HG03575 (cell line): Measurements from ENCODE around the gene VPREB3.
"Not testable (repeated sequence)": the region's sequence is repeated elsewhere in the genome, so short reads cannot be mapped to it uniquely, and the experiment has no call there.

Experiments
- ATAC-seq: cut with Tn5 transposase; IDR thresholded peaks from one replicate; pipeline ENCODE4 v1.9.1; 2021; ENCODE audit not compliant: unreplicated experiment, insufficient number of reproducible peaks, low FRiP score; ENCODE audit errors: extremely low read depth

The VPREB3 gene

DNA sequence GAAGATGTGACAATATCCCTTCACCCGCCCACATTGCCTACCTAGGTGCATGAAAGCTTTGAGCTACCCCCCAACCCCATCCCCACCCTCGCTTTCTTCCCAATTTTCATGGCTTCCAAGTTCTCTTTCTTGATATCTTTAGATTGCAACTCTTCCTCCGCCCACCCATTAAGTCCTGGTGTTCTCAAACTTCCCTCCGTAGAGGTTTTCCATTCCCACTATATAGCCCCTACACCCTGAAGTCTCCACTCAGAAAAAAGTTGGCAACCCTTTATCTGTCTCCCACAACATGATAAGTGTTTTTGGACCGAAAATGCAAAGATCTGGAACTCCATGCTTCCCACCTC, 3.9 kb downstream of the VPREB3 start:
- no peak for ATAC-seq

DNA sequence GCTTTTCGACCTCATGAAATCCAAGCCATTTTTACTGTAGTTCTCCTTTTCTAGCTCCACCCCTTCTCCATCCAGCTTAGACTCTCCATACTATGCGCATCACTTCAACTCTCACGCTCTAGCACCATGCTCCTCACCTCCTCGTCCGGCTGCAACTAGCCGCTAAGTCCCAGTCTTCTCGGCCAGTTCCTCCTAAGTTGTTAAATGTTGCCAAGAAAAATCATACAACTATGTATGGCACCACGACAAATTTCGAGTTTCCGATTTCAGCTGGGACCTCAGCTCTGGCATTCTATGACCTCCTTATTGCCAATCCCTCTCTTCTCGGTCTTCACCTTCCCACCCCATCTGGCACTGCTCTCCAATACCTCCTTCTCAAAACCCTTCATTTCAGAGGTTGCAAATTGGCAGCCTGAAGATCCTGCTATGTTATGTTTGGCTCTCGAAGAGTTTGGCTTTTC, 4.4 kb downstream of the VPREB3 start:
- ATAC-seq, result no peak

DNA sequence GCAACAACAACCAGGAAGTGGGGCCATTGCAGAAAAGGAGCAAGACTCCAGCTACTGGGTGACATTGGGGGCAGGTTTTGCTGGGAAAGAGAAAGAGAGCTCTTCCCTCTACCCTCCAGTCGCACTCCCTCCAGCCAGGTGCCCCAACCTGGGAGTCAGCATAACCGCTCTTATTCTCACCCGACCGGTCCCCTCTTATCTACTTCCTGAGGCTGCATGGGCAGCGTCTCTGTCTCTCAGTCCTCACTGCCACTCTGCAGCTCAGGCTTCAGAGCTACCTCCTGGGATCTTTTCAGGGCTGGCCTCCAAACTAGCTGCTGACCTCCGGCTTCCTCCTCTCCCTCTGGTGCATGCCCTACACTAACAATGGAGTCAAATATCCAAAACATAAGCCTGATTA, 8.4 kb downstream of the VPREB3 start:
- ATAC-seq, result no peak

DNA sequence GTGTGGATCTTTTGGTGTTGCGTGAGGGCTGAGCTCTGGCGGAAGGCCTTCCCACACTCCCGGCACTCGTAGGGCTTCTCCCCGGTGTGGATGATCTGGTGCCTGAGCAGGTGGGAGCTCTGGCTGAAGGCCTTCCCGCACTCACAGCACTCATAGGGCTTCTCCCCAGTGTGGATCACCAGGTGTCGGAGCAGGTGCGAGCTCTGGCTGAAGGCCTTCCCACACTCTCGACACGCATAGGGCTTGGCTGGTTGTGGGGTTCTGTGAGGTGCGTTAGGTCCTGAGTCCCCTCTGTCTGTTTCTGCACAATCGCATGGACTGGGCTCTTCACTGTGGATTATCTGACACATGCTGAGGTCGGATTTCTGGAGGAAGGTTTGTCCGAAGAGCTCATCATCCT, 9.7 kb downstream of the VPREB3 start:
- ATAC-seq, result no peak

DNA sequence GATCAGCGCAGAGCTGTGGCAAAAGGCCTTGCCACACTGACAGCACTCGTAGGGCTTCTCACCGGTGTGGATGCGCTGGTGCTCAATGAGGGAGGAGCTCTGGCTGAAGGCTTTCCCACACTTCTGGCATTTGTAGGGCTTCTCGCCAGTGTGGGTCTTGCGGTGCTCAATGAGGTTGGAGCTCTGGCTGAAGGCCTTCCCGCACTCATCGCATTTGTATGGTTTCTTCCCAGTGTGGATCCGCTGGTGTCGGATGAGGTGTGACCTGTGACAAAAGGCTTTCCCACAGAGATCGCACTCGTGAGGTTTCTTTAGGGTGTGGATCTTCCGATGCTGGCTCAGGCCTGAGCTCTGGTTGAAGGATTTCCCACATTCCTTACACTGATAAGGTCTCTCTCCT, 10.2 kb downstream of the VPREB3 start:
- no peak for ATAC-seq

DNA sequence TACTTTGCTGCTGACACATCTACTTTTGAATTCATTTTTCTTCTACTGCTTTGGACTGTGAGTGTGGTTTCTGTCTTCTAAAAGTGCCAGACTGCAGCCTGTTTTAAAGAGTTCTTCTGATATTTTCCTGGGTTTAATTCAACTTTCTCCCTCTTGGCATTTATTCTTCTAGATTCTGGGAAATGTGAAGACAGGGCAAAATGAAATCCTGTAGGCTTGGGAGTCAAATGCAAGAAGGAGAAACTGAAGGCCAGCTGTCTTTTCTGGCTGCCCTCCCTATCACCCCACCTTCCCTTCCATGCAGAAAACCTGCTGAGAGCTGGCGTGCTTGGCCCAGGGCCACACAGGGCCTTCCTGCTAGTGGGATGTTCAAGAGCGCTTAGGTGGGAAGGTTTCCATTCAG, 10.9 kb downstream of the VPREB3 start:
- no peak for ATAC-seq

DNA sequence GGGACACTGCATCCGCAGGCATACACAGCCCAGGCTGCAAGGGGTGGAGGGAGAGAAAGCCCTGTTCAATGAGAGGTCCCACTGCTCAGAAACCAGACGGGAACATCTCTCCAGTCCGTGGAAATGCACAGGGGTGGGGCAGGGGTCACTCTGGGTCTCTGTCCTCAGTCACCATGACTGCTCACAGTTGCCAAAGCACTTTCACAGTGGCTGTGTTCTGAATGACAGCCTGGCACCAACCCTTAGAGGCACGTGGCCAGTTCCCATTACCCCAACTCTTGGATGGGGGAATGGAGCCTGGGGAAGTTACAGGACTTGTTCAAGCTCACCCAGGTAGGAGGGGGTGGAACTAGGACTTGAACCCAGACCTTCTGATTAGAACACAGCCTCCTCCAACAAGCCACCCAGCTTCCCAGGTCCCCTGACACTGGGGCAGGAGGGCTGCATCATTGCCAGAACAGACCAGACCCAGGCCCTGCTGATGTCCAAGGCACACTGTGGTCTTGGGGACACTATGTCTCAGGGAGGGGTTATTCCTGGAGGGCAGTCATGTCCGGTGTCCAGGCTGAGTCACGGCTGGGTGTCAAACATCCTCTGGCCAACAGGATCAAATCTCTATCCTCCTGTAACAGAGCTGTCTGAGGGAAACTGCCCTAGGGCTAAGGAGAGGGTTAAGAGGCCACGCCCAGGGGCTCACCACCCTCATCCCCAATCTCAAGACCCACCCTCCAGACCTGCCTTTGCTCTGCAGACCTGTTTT, 11.5 kb downstream of the VPREB3 start:
- no peak for ATAC-seq

DNA sequence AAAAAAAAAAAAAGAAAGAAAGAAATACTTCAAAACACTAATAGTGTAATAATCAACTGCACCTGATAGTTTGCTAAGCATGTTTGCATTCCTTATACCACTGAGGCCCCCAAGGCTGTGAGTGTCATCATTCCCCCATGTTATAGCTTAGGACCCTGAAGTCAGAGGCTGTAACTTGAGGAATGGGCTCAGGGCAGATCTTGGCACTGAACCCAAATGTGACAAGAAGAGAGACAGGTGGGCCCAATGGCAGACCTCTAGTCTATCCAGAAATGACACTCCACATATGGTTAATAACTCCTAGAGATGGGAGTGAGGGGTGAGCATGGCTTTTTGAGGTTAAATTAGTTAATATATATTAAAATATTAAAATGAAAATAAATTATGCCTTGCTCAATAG, 16.5 kb downstream of the VPREB3 start:
- ATAC-seq, result no peak

DNA sequence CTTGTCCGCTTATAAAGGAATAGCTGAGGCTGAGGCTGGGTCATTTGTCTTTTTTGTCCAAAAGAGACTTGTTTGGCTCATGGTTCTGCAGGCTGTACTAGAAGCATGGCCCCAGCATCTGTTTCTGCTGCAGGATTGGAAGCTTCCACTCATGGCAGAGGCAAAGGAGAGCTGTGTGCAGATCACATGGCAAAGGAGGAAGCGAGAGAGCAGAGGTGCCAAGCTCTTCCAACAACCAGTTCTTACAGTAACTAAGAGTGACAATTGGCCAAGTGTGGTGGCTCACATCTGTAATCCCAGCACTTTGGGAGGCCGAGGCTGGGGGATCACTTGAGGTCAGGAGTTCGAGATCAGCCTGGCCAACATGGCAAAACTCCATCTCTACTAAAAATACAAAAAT, 26.1 kb downstream of the VPREB3 start:
- ATAC-seq, result not testable (repeated sequence)

DNA sequence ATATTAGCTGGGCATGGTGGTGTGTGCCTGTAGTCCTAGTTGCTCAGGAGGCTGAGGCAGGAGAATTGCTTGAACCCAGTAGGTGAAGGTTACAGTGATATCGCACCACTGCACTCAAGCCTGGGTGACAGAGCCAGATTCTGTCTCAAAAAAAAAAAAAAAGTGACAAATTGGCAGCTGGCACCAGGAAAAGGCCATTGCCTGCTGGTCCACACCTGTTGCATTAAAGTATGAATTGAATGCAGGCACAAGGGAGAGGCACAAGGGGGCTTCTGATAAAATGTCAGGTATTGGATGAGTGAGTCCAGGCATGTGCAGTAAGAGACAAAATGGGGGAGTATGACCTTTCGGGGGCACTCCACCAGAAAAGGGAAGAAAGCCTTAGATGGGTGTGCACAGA, 31.5 kb downstream of the VPREB3 start:
- no peak for ATAC-seq

DNA sequence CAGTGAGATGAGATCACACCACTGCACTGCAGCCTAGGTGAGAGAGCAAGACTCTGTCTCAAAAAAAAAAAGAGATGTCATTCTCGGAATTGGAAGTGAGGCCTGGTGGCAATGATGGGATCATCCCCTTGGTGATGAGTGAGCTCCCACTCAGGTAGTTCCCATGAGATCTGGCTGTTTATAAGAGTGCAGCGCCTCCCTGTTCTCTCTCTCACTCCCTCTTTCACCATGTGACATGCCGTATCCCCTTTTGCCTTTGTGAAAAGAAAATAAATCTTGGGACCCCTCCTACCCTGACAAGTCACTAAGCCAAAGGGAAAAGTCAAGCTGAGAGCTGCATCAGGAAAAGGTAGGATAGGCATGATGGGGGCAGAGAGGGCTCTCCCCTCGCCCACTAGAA, 32.1 kb downstream of the VPREB3 start:
- no peak for ATAC-seq

DNA sequence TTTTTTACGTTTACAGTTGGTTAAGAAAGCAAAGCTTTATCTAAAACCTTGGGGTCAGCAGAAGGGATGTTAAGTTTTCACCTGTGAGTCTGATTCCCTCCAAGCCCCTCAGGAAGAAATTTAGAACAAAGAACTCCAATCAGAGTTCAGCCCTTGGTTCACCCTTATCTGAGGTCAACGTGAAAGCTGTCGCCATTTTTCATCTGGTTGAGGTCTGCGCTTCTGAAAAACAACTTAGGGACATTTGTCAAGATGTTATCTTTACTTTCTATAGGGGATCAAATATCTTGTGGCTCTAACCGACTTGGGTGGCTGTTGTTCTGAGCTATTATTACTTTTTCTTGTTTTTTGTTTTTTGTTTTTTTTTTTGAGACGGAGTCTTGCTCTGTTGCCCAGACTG, 33.4 kb downstream of the VPREB3 start:
- no peak for ATAC-seq

DNA sequence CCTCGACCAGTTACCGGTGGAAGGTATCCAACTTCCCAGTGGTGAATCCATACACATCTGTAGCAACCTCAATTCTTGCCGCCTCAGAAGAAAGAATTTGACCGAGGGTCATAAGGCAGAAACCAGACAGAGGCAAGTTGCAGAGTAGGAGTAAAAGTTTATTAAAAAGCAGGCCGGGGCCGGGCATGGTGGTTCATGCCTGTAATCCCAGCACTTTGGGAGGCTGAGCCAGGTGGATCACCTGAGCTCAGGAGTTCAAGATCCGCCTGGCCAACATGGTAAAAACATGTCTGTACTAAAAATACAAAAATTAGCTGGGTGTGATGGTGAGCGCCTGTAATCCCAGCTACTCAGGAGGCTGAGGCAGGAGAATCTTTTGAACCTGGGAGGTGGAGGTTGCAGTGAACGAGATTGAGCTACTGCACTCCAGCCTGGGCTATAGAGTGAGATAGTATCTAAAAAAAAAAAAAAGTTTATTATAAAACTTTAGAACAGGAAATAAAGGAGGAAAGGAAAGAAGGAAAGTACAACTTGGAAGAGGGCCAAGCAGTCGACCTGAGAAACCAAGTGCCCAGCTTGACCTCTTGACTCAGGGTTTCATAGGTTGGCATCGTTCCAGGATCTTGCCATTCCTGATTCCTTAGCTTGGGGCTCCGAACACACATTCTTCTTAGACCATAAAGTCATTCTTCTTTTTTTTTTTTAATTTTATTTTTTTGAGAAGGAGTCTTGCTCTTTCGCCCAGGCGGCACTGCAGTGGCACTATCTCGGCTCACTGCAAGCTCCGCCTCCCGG, 35.7 kb downstream of the VPREB3 start:
- ATAC-seq, result no peak

DNA sequence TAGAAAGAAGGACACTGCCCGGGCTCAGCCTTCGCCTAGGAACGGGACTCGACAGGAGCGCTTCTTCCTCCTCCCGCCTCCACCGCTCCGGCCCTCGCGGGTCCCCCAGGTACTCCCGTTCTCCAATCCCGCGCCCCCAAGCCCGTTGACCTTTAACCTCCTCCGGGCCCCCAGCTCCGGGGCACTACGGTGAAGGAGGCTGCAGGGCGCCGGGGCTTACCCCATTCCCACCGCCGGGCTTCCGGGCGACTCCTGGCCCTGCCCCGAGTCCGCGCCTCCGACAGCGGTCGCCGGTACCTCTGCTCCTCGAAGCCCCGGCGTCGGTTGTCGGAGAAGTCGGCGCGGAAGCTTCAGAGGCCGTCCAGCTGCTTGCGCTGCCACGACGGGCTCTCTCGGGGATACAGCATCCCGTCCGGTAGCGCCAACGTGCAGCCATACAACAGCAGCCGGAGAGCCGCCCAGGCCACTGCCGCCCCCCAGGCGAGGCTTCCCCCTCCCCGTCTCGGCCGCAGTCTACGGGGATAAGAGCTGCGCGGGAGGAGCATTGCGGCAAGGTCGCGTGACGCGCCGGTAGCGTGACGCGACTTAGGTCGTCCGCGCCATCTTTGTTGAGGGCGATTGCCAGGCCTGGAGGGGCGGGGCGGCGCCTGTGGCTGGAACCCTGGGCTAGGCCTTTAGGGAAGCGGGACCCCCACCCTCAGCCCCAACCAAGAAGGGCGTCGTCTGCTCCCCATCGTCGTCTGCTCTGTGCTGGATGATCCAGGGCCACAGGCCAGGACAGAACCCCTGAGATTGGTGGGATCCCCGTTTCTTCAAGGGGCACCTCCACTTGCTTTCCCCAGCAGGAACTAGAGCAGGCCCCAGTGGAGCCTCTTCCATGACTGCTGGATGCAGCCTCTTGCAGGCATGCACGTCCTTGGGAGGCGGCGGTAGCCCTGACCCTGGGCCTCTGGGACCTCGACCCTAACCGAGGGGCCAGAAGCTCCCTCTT, 37.1 kb downstream of the VPREB3 start:
- no peak for ATAC-seq

DNA sequence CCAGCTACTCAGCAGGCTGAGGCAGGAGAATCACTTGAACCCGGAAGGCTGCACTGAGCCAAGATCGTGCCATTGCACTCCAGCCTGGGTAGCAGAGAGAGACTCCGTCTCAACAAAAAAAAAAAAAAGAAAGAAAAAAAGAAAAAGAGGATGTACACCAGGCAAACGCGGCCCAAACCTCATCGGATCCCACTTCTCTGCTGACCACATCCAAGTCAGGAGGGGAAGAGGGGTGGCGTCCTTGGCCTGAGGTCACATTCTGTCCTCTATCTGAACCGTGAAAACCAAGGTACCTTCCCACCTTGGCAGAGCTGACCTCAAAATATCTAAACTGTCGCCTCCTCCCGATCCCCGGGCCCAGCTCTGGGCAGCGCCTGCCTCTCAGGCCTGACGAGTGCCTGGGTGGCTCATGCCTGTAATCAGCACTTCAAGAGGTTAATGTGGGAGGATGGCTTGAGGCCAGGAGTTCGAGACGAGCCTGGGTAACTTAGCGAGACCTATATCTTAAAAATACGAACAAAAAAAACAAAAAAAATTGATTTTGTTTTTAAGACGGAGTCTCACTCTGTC, 38.3 kb downstream of the VPREB3 start:
- ATAC-seq, result no peak

DNA sequence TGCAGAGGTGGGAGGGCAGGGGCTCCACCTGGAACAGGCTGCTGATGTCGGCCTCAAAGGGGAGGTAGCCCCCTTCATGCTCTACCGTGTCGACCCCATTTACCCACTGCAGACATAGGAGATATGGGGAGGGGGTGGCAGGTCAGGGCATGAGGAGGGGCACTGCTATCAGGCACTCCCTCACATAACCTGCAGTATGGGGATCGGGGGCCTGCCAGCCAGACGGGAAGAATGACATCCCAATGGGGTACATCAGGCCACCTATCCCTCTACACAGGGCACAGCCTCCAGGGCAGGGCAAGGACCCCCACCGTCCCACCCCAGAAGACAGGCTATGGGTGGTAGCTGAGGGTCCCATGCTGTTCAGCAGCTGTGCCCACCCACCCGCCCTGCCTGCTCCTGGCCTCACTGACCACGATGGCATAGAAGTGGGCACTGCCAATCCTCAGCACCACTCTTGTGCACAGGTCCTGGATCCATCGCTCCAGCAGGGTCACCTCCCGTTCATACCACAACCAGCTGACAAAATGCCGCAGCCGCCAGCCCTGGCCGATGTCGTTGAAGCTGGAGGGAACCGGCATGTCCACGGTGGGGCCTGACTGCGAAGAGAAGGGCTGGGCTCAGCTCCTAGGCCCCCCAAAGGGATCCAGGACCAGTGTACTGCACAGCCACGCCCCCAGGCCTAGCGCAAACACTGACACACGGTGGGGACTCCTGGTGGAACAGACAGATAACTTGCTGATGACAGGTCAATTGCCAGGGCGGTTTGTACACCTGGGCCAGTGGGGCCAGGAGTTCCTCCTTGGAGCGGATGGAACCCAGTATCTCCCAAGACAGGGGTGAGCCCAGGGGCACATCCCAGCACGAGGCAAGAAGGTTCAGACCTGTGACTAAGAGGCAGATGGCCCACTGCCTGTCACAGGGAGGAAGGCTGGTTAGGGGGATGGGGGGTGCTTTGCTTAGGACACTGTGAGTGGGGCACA, 39.3 kb downstream of the VPREB3 start:
- no peak for ATAC-seq

DNA sequence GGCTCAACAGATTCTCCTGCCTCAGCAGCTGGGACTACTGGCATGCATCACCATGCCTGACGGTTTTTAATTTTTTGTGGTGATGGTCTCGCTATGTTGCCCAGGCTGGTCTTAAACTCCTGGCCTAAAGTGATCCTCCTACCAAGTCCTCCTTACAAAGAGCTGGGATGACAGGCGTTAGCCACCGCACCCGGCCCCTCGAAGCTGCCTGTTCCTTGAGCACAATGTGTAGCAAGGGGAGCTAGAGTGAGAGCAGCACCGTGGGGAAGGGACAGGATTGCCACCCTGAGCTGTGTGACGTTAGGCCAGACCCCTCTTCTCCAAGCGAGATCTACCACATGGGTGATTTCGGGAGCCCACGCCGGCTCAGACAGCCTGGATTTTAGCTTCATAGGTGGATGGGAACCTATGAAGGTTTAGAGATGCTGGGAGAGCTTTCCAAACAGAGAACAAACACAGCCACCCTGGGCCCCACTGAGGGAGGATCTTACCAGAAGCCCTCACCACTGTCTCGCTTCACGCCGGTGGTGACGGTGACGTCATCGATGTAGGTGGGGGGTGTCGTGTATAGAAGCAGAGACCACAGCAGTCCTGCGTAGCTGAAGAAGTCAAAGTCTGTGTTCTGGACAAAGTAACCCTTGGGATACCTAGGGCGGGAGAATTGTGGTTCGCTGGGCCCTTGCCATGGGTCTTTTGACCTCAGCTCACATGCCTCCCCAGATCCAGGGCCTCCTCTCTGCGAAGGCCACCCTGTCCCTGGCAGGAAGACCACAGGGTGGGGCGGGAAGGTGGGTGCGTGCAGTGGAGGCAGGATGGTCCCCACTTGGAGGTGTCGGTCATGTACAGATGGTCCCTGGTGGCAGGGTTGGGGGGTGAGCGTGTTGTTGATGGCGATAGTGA, 40.3 kb downstream of the VPREB3 start:
- no peak for ATAC-seq
